Measurements from ENCODE around the gene CCNF. TPM values are rescaled to one million over a fixed set of nuclear protein-coding genes. Genes with fewer than 3 reads are reported as not detected.
"Not testable (repeated sequence)": the region's sequence is repeated elsewhere in the genome, so short reads cannot be mapped to it uniquely, and the experiment has no call there.

The CCNF gene, protein sequence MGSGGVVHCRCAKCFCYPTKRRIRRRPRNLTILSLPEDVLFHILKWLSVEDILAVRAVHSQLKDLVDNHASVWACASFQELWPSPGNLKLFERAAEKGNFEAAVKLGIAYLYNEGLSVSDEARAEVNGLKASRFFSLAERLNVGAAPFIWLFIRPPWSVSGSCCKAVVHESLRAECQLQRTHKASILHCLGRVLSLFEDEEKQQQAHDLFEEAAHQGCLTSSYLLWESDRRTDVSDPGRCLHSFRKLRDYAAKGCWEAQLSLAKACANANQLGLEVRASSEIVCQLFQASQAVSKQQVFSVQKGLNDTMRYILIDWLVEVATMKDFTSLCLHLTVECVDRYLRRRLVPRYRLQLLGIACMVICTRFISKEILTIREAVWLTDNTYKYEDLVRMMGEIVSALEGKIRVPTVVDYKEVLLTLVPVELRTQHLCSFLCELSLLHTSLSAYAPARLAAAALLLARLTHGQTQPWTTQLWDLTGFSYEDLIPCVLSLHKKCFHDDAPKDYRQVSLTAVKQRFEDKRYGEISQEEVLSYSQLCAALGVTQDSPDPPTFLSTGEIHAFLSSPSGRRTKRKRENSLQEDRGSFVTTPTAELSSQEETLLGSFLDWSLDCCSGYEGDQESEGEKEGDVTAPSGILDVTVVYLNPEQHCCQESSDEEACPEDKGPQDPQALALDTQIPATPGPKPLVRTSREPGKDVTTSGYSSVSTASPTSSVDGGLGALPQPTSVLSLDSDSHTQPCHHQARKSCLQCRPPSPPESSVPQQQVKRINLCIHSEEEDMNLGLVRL
- total RNA-seq = 0.86 TPM
- long read RNA-seq, full-length matches to known transcripts = 1 of 1 reads
- long read RNA-seq, partial matches to known transcripts = 0 of 1 reads
- long read RNA-seq, other reads (novel, unspliced or antisense) = 0 of 1 reads

DNA sequence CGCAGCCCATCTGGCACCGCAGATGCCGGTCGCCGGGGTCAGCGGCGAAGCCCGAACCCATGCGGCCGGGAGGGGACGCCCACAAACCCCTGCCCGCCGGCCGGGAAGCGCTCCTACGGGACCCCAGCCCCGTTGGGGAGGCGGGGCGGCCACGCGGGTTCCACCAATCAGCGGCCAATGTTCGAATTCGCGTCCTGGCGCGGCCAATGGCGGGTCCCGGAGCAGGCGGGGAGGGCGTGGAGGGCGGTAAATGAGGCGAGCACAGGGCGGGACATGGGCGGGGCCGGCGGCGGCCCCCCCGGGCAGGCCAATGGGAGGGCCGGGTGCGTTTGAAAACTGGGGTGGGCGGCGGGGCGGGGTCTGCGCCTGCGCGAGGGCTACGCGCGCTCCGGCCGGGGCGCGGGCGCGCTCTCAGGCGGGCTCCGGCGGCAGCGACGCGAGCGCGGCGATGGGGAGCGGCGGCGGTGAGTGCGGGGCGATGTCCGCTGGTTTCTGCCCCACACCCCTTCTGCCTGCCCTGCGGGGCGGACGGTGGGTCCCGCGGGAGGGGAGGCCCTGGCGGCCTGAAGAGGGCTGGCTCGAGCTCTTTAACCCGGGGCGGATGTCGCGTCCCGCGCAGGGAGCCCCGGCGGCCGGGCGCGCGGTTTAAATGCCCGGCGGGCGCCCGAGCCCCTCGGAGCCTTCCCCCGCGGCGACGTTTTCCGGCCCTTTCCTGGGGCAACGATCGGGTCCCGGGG is at the start of gene CCNF:
CCNF (plus strand) TSS at position 414 of the 737 bp plus-strand sequence; CDS start at position 449, 35 bp downstream.
- intact Hi-C loops (cut with DNase I) = loop anchor here (2.0 to 5.0 kb wide), 2 partner anchors 68 to 88 kb away; partner anchors contain the start of gene ABCA3
- peak; percentile 99 for DNase-seq (ENCODE audit: low spot score)

DNA sequence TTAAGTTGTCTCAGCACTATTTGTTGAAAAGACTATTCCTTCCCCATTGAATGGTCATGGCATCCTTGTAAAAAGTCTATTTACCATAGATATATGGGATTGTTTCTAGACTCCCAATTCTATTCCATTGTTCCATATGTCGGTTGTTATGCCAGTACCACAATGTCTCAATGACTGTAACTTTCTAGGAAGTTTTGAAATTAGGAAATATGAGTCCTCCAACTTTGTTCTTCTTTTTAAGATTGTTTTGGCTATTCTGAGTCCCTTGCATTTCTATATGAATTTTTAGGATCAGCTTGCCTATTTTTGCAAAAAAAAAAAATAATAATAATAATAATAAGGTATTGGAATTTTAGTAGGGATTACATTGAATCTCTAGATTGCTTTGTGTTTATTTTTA is 45.7 kb upstream of the CCNF start:
- intact Hi-C loops (cut with DNase I) = no loop called here

DNA sequence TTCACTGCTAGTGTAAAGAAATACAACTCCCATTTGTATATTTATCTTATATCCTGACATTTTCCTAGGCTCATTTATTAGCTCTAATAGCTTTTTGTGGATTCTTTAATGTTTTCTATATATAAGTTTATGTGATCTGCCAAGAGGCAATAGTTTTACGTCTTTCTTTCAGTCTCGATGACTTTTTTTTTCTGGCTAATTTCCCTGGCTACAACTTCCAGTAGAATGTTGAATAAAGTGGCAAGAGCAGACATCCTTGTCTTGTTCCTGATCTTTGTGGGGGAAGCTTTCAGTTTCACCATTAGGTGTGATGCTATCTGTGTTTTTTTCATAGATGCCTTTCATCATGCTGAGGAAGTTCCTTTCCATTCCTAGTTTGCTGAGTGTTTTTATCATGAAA is 44.8 kb upstream of the CCNF start:
- DNase-seq (ENCODE audit: low spot score) = no peak
- intact Hi-C loops (cut with DNase I) = no loop called here

More for the DNA sequence above, 45.7 kb upstream of the CCNF start:
- DNase-seq (ENCODE audit: low spot score) = no peak

DNA sequence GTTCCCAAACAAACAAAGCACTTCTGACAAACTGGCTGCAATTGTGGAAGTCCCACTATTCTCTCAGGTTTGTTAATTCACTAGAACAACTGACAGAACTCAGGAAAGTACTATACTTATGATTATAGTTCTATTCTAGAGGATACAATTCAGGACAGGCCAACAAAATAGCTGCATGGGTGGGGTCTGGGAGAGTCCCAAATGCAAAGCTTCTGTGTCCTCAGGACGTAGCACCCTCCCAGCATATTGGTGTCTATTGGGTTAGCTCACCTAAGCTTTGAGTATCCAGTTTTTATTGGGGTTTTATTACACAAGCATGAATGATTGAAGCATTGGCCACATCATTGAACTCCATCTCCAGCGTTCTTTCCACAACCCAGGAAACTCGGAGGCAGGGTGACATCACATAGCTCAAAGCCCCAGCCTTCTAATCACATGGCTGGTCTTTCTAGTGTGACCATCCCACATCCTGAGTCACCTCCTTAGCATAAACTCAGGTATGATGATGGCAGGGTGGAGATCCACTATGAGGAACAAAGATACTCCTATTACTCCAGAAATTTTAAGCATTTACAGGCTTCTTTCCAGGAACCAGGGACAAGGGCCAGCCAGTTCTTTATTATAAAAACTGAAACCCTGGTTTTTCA is 43.9 kb upstream of the CCNF start:
- no peak for DNase-seq (ENCODE audit: low spot score)
- intact Hi-C loops (cut with DNase I) = no loop called here

DNA sequence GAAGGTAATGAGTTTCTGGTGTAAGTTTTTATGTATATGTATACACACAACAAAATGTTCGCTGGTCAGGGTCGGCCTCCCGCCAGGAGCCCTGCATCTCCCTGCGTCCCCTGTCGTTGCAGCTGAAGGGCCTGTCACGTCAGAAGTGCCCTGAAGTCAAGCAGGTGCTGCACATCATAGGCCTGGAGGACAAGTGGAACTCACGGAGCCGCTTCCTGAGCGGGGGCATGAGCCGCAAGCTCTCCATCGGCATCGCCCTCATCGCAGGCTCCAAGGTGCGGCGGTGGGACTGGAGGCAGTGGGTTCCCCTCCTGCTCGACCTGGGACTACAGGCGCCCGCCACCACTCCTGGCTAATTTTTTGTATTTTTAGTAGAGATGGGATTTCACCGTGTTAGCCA is 43.3 kb upstream of the CCNF start:
- DNase-seq (ENCODE audit: low spot score); intact Hi-C loops (cut with DNase I): not testable (repeated sequence)

DNA sequence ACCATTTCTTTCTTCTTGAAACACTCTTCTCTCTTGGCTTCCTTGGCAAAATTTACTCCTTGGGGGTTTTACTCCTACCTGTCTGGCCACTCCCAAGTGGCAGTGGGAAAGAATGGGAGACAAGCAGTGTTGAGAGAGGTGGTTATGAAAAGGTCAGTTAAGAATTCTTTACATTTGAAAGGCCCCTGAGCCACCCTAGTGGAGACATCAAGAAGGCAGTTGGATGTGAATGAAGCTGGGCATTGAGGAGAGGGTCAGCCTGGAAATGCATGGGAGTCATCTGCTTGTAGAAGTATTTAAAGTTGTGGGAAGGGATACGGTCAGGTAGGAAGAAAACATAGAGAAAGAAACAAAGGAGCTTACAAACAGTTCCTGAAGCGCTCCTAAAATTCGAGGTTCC is 42.3 kb upstream of the CCNF start:
- no peak for DNase-seq (ENCODE audit: low spot score)
- intact Hi-C loops (cut with DNase I) = no loop called here

DNA sequence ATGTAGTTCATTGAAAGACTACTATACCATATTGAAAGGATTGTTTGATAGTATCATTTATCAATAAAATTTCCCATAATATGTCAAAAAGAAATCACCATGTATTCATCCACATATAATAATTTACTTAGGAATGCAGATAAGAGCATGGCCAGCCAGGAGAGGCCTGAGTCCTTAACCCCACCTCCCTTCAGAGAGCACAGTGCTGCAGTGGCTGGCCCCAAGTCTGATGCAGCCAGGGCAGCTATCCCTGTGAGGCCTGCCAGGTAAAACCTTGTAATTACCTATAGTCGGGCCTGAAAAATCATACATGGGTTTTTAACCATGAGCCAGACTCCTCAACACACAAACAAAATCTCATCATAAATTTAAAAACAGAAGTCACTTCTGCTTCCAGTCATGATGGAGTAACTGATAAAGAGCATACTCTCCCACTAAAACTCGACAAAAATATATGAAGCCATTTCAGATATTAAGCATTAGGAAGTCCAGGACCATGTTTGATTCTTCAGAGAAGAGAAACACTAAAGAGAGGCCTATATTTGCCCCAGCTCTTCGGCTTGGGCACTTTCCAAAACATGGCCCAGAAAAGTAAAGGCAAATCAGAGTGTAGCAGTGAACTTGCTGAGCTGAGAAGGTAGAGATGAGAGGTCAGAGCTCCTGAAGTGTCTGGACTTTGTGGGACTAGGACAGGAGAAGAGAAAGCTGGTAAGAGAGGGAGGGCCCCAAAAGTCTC is 40.9 kb upstream of the CCNF start:
- no peak for DNase-seq (ENCODE audit: low spot score)
- intact Hi-C loops (cut with DNase I) = no loop called here

DNA sequence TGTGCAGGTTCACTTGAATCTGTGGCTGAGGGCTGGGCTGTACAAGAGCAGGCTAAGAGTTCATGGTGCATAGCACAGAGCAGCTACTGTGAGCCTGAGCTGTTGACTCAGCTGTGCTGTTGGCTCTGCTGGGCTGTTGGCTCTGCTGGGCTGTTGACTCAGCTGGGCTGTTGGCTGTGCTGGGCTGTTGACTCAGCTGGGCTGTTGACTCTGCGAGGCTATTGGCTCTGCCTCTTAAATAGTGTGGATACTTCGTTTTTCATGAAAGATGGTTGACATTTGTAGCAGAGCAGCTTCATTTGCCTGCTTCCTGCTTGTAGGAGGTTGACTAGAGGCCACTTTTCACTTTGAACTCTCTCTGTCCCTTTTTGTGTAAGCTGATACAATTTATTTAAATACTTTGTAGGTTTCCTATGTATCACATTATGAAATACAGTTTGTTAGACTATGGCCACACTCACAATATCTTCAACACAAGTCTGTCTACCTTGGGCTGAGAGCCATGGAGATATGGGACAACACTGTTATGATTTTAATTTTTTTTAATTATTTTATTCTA is 40.3 kb upstream of the CCNF start:
- intact Hi-C loops (cut with DNase I) = no loop called here
- no peak for DNase-seq (ENCODE audit: low spot score)

DNA sequence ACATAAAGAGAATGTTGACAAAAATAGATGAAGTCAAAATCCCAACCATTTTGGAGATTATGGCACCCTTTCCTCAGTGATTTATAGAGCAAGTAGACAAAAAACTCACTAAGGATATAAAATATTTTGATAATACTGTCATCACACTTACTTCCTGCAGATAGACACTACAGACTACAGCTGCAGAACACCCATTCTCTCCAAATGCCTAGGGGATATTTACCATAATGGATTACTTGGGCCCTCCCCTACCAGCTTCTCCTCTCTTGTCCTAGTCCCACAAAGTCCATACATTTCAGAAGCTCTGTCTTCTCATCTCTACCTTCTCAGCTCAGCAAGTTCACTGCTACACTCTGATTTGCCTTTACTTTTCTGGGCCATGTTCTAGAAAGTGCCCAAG is 37.2 kb upstream of the CCNF start:
- no peak for DNase-seq (ENCODE audit: low spot score)
- intact Hi-C loops (cut with DNase I) = no loop called here

DNA sequence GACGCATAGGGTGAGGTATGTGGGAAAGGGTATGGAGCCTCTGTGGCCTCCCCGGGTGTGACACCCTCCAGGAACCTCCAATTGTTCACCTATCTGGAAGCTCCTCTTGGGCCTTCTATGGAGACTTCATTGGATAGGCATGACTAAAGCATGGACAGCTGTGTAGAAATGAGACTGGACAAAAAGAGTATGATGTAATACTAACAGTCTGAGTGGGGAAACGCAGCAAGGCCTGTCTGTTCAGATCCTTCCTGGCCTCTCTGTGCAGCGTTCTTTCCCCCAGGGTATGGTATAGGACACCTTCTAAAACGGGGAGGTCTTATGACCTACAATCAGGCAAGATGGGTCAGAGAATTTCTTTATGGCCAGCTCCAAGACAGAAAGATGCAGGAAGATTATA is 30.7 kb upstream of the CCNF start:
- intact Hi-C loops (cut with DNase I) = no loop called here
- no peak for DNase-seq (ENCODE audit: low spot score)

DNA sequence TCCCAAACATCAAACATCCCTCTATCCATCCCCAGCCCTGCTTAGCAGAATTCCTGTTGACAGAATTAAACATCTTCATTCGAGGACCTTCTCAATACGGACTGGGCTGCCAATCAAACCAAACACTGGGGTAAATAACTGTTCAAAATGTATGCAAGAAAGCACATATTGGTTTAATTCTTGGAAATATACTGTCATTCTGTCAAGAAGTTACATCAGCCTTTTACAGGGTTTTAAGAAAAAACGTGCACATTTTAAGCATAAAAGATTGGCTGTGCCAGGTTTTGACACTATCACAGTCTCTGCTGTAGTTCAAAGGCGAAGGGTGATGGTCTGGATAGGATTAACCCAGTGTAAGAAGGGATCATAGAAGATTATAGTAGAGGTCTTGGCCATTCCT is 25.1 kb upstream of the CCNF start:
- intact Hi-C loops (cut with DNase I) = no loop called here
- DNase-seq (ENCODE audit: low spot score) = no peak

DNA sequence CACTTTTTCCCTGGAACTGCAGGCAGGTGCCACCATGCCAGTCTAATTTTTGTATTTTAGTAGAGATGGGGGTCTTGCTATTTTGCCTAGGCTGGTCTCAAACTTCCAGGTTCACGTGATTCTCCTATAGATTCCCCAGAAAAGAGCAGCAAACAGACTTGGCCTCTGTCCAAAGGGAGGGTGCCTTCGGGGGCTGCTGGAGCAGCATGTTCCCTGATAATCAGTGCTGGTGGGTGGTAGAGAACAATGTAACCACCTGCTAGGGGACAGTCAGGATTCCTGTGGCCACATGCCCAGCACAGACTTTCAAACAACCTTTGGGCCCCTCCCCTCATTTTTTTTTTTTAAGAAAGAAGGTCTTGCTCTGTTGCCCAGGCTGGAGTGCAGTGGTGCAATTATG is 14.2 kb upstream of the CCNF start:
- intact Hi-C loops (cut with DNase I) = no loop called here
- peak; percentile 24 for DNase-seq (ENCODE audit: low spot score)

DNA sequence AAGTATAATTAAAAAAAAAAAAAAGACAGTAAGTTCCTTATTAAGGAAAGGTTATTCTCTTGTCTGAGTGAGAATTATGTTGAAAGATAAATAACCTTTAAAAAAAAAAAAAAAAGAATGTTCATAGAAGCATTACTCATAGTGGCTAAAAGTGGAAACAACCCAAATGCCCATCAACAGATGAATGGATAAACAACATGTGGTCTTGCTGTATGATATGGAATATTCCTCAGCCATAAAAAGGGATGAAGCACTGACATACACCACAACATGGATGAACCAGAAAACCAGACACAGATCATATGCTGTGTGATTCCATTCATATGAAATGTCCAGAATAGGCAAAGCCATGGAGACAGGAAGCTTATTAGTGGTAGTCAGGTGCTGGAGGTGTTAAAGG is 9.2 kb upstream of the CCNF start:
- intact Hi-C loops (cut with DNase I) = no loop called here
- DNase-seq (ENCODE audit: low spot score) = no peak

DNA sequence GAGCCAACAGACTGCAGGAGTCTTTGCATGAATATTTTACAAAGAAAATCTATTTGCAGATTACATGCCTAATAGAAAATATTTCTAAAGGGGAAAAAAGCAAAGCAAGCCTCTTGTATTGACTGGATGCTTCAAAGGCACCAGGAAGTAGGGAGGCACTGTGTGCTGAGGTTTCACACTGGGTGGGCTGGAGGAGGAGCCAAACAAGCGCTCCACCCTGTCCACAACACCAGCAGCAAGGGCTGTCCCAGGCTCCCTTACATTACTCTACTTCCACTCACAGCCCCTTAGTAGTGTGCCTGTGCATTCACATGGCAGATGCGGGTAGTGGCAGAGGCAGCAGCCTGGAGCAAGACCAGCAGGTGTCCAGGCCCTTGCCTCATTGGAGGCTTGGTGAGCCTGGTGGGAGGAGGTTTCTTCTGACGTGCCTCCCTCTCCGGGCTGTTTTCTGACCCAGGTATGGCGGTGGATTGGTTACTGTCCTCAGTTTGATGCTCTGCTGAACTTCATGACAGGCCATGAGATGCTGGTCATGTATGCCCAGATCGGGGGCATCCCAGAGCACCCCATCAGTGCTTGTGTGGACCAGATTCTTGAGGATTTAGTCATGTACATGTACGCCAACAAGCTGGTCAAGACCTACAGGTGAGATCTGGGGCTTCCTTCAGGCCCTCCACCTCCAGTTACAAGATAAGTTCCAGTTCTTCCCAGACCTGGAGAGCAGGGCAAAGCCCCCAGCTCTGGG is 7.0 kb upstream of the CCNF start:
- no peak for DNase-seq (ENCODE audit: low spot score)
- intact Hi-C loops (cut with DNase I) = no loop called here

DNA sequence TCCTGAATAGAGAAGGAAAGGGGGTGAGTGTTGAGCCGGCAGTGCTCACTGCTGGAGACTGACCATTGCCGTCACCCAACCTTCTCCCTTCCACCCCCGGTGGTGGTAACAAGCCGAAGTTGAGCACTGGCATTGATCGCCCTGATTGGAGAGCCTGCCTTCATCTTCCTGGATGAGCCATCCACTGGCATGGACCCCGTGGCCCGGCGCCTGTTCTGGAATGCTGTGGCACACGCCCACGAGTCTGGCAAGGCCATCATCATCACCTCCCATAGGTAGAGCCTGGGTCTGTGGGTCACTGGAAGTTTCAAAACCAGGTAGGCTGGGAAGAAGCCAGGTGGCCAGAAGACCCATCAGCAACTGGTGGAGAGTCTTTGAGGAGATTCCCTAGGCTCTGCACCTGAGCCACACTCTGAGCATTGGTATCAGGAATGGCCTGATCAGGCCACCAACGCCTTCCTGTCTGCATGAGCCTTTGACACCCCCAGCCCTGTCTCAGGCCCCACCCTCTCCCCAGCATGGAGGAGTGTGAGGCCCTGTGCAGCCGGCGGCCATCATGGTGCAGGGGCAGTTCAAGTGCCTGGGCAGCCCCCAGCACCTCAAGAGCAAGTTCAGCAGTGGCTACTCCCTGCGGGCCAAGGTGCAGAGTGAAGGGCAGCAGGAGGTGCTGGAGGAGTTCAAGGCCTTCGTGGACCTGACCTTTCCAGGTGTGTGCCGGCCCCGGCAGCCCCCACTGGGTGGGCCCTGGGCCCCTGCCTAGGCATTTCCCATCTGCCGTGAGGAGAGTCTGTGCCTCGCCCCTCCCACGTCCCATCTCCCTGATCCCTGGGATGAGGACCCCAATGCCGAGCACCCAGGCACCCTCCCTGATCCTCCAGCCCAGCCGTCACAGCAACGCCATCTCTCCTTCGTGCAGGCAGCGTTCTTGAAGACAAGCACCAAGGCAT is 4.9 kb upstream of the CCNF start:
- intact Hi-C loops (cut with DNase I) = loop anchor here (5.0 kb wide), 1 partner anchor 73 kb away; no protein-coding TSS in a partner anchor
- DNase-seq (ENCODE audit: low spot score) = no peak

DNA sequence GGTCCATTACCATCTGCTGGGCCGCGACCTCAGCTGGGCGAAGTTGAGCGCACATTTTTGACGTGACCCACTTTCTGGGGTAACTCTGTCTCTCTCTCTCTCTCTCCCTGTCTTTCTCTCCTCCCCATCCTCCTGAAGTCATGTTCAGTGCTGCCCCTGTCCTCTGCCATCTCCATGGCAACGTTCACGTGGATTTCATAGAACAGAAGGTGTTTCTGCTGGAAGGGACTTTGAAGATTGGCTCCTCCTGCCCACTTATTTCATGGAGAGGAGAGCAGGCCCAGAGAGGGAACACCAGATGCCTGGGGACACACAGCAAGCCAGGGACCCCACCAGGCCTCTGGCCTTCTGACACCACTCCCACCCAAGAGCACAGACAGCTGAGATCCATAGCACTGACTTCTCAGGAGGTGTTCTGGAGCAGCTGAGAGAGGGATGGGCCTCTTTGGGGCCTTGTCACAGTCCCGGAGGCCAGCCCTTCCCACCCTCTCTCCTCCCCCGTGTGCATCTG is 4.2 kb upstream of the CCNF start:
- intact Hi-C loops (cut with DNase I) = loop anchor here (5.0 kb wide), 1 partner anchor 72 kb away; no protein-coding TSS in a partner anchor
- no peak for DNase-seq (ENCODE audit: low spot score)
